Spleen (tissue), 7 donors: ENCODE results near the gene PADI2.

Experiments
- CTCF ChIP-seq, 11 experiments: fragments of 200-600 bp in 7 of 11; fragments of 450-650 bp in 4 of 11; sonication (generic) in 4 of 11; IDR thresholded peaks in 8 of 11; conservative IDR thresholded peaks in 3 of 11; 1 replicate in 7 of 11; 2 replicates in 4 of 11; pipeline versions ENCODE4 v1.4.0 to v1.8.0; 2016 to 2021; ENCODE audit warnings: antibody characterized with exemption in 11 of 11, inconsistent platforms in 4 of 11, mild to moderate bottlenecking in 1 of 11
- POLR2A ChIP-seq, 3 donors: fragments of 450-650 bp; IDR thresholded peaks; one replicate each; pipeline ENCODE4 v1.5.1; 2017; ENCODE audit warnings: antibody characterized with exemption in 3 of 3, mild to moderate bottlenecking in 1 of 3
- donor health status: DM: no; HTN: no; CAD: no; lungs with moderate emphysema.
- donor health status: DM: no; HTN: no; CAD: no.
- donor health status: DM: no; HTN: no; CAD: no.

GRCh38 chr1:17158961-17159360 is 39.7 kb upstream of the PADI2 start:
- TF ChIP-seq POLR2A (IDR thresholded peaks at IDR 0.05), result no peak
- TF ChIP-seq CTCF (IDR thresholded peaks at IDR 0.05 in 8 of 11, conservative IDR thresholded peaks at IDR 0.05 in 3 of 11), result no peak
